Mammary epithelial cell (primary cell): ENCODE measurements around the gene JPH3.

ENCODE experiments used
- EZH2 ChIP-seq: IDR thresholded peaks from 2 replicates; pipeline ENCODE4 v1.6.1; 2012; ENCODE audit warnings: low read length, inconsistent platforms, borderline replicate concordance
- TF ChIP-seq, protein P1 (sequence below), 2 donors: IDR thresholded peaks in 1 of 2; conservative IDR thresholded peaks in 1 of 2; 2 replicates each; pipeline ENCODE4 v1.5.1; 2011 to 2012; ENCODE audit warnings: inconsistent platforms in 2 of 2, low read length in 2 of 2, mild to moderate bottlenecking in 2 of 2, control low read depth in 1 of 2, low read depth in 1 of 2; ENCODE audit not compliant: insufficient read depth in 1 of 2; ENCODE audit errors: extremely low read depth in 1 of 2

- TF ChIP-seq, protein P1, sequence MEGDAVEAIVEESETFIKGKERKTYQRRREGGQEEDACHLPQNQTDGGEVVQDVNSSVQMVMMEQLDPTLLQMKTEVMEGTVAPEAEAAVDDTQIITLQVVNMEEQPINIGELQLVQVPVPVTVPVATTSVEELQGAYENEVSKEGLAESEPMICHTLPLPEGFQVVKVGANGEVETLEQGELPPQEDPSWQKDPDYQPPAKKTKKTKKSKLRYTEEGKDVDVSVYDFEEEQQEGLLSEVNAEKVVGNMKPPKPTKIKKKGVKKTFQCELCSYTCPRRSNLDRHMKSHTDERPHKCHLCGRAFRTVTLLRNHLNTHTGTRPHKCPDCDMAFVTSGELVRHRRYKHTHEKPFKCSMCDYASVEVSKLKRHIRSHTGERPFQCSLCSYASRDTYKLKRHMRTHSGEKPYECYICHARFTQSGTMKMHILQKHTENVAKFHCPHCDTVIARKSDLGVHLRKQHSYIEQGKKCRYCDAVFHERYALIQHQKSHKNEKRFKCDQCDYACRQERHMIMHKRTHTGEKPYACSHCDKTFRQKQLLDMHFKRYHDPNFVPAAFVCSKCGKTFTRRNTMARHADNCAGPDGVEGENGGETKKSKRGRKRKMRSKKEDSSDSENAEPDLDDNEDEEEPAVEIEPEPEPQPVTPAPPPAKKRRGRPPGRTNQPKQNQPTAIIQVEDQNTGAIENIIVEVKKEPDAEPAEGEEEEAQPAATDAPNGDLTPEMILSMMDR (conservative IDR thresholded peaks at IDR 0.05 in 1 of 2, IDR thresholded peaks at IDR 0.05 in 1 of 2; ENCODE audit: extremely low read depth in 1 of 2, insufficient read depth in 1 of 2, low read depth in 1 of 2, low read length in 2 of 2): no peak
- TF ChIP-seq EZH2: no peak
These were observed 138.1 kb downstream of the JPH3 start for GRCh38 chr16:87740441-87740840.
